Measurements from ENCODE around the gene CCDC196. TPM values are rescaled to one million over a fixed set of nuclear protein-coding genes. Genes with fewer than 3 reads are reported as not detected.

Gene CCDC196
- total RNA-seq, 1 experiment from 2014 or later, result not detected

DNA sequence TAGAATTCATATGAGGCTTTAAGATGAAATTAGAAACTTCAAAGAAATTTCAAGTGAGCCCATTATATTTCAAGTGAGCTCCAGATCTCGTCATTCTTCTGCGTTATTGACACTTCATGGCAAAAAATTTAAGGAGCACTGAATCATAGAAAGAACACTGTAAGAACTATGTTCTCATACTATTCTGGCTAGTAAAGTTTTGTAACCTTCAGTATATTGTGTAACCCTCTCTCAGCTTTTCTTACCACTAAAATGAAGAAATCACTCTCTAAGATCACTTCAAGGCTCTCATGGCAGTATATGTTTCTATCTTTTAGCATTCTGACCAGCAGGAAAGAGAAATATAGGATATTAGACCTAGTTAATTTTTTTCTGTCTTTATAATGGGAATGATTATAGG is 28.0 kb downstream of the CCDC196 start:
- Histone ChIP-seq H3K9me3 (no peaks in the 10 kb centered on the region), H3K27me3 (replicated peaks; ENCODE audit: control insufficient read depth, insufficient read depth, low read length) (no peaks in the 10 kb centered on the region), H3K4me3 (ENCODE audit: low read depth, low read length) (no peak overlapping the region), H3K4me1 (no peaks in the 10 kb centered on the region), H3K36me3 (ENCODE audit: control insufficient read depth, insufficient read depth, low read length) (no peaks in the 10 kb centered on the region)
- DNase-seq, result no peak
- Mint-ChIP-seq H3K27ac (ENCODE audit: unreplicated experiment) (no peak overlapping the region), H3K4me3 (ENCODE audit: unreplicated experiment) (no peak overlapping the region), H3K27me3 (ENCODE audit: insufficient read depth, unreplicated experiment) (peaks cover 14% of the 10 kb centered on the region), H3K9me3 (ENCODE audit: unreplicated experiment) (no peaks in the 10 kb centered on the region), H3K36me3 (ENCODE audit: insufficient read depth, unreplicated experiment) (no peaks in the 10 kb centered on the region), H3K4me1 (ENCODE audit: low read depth, unreplicated experiment) (peaks cover 7% of the 10 kb centered on the region)
- BruUV-seq (replicated peaks), result no TSS peak
- POLR2A ChIA-PET, result no interaction called here
- TF ChIP-seq, protein P1, sequence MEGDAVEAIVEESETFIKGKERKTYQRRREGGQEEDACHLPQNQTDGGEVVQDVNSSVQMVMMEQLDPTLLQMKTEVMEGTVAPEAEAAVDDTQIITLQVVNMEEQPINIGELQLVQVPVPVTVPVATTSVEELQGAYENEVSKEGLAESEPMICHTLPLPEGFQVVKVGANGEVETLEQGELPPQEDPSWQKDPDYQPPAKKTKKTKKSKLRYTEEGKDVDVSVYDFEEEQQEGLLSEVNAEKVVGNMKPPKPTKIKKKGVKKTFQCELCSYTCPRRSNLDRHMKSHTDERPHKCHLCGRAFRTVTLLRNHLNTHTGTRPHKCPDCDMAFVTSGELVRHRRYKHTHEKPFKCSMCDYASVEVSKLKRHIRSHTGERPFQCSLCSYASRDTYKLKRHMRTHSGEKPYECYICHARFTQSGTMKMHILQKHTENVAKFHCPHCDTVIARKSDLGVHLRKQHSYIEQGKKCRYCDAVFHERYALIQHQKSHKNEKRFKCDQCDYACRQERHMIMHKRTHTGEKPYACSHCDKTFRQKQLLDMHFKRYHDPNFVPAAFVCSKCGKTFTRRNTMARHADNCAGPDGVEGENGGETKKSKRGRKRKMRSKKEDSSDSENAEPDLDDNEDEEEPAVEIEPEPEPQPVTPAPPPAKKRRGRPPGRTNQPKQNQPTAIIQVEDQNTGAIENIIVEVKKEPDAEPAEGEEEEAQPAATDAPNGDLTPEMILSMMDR (IDR thresholded peaks at IDR 0.05; ENCODE audit: insufficient read depth in 1 of 2, low read depth in 1 of 2, low read length in 1 of 2, severe bottlenecking in 1 of 2, unreplicated experiment in 1 of 2), result no peak
- CTCF ChIA-PET, result no interaction called here
- intact Hi-C loops (cut with micrococcal nuclease; ENCODE audit: unreplicated experiment), result no loop called here

- no peaks in the 10 kb centered on the region for H3K4me1 ChIP-seq
- H3K4me3 ChIP-seq (ENCODE audit: low read depth, low read length), result no peak overlapping the region
- TF ChIP-seq, protein P1 (IDR thresholded peaks at IDR 0.05; ENCODE audit: insufficient read depth in 1 of 2, low read depth in 1 of 2, low read length in 1 of 2, severe bottlenecking in 1 of 2, unreplicated experiment in 1 of 2), result no peak
- DNase-seq, result no peak
- Mint-ChIP-seq H3K27me3 (ENCODE audit: insufficient read depth, unreplicated experiment) (peaks cover 6% of the 10 kb centered on the region), H3K27ac (ENCODE audit: unreplicated experiment) (no peak overlapping the region), H3K4me3 (ENCODE audit: unreplicated experiment) (no peak overlapping the region), H3K4me1 (ENCODE audit: low read depth, unreplicated experiment) (no peaks in the 10 kb centered on the region), H3K9me3 (ENCODE audit: unreplicated experiment) (peaks cover 10% of the 10 kb centered on the region), H3K36me3 (ENCODE audit: insufficient read depth, unreplicated experiment) (no peaks in the 10 kb centered on the region)
- H3K27me3 ChIP-seq (replicated peaks; ENCODE audit: control insufficient read depth, insufficient read depth, low read length), result no peaks in the 10 kb centered on the region
- ChIA-PET CTCF (no interaction called here), POLR2A (no interaction called here)
- intact Hi-C loops (cut with micrococcal nuclease; ENCODE audit: unreplicated experiment), result no loop called here
- BruUV-seq (replicated peaks), result no TSS peak
- no peaks in the 10 kb centered on the region for H3K9me3 ChIP-seq
- H3K36me3 ChIP-seq (ENCODE audit: control insufficient read depth, insufficient read depth, low read length), result no peaks in the 10 kb centered on the region
These were observed 44.4 kb downstream of the CCDC196 start for GRCh38 chr14:66530526-66530925.

GRCh38 chr14:66539034-66539433 is 52.9 kb downstream of the CCDC196 start:
- Mint-ChIP-seq H3K36me3 (ENCODE audit: insufficient read depth, unreplicated experiment) (no peaks in the 10 kb centered on the region), H3K9me3 (ENCODE audit: unreplicated experiment) (no peaks in the 10 kb centered on the region), H3K27ac (ENCODE audit: unreplicated experiment) (no peak overlapping the region), H3K4me1 (ENCODE audit: low read depth, unreplicated experiment) (no peaks in the 10 kb centered on the region), H3K4me3 (ENCODE audit: unreplicated experiment) (no peak overlapping the region), H3K27me3 (ENCODE audit: insufficient read depth, unreplicated experiment) (no peaks in the 10 kb centered on the region)
- Histone ChIP-seq H3K4me3 (ENCODE audit: low read depth, low read length) (no peak overlapping the region), H3K9me3 (no peaks in the 10 kb centered on the region), H3K27me3 (replicated peaks; ENCODE audit: control insufficient read depth, insufficient read depth, low read length) (no peaks in the 10 kb centered on the region), H3K36me3 (ENCODE audit: control insufficient read depth, insufficient read depth, low read length) (no peaks in the 10 kb centered on the region), H3K4me1 (no peaks in the 10 kb centered on the region)
- DNase-seq, result no peak
- no TSS peak for BruUV-seq (replicated peaks)
- TF ChIP-seq, protein P1 (IDR thresholded peaks at IDR 0.05; ENCODE audit: insufficient read depth in 1 of 2, low read depth in 1 of 2, low read length in 1 of 2, severe bottlenecking in 1 of 2, unreplicated experiment in 1 of 2), result no peak
- CTCF ChIA-PET, result no interaction called here
- intact Hi-C loops (cut with micrococcal nuclease; ENCODE audit: unreplicated experiment), result no loop called here
- POLR2A ChIA-PET, result no interaction called here
